ENCODE measurements around the gene TSPAN17. TPM values are rescaled to one million over a fixed set of nuclear protein-coding genes. Genes with fewer than 3 reads are reported as not detected.

The TSPAN17 gene
- total and polyA plus RNA-seq, 10 of the 15 experiments (the other 5 are each of a cell fraction or from before 2014, with no cell fraction given), result 0.24 to 17.1 (median 10.4) TPM

GRCh38 chr5:176612855-176613254, 34.4 kb upstream of the TSPAN17 start (continued):
- TF ChIP-seq MYC (IDR thresholded peaks at IDR 0.05; ENCODE audit: insufficient read depth, insufficient read length, insufficient replicate concordance, low read length, severe bottlenecking) (no peak), ZZZ3 (IDR thresholded peaks at IDR 0.05; ENCODE audit: control insufficient read depth, insufficient read length, low read depth) (no peak)

GRCh38 chr5:176614805-176615478, 32.3 kb upstream of the TSPAN17 start:
- no peaks in the 10 kb centered on the region for H3K36me3 ChIP-seq (ENCODE audit: control insufficient read depth in 2 of 2, insufficient read depth in 2 of 2, low read length in 1 of 2)
- no peak overlapping the region for H3K4me3 ChIP-seq
- H3K27ac ChIP-seq (ENCODE audit: control insufficient read depth, insufficient read depth), result no peak overlapping the region
- H3K4me2 ChIP-seq (ENCODE audit: control insufficient read depth, insufficient read depth), result no peak overlapping the region
- DNase-seq (ENCODE audit: low read depth, low spot score) (no peak), ATAC-seq (no peak), FAIRE-seq (no peak)
- BruUV-seq (replicated peaks), result no TSS peak
- peaks cover 0 to 2% of the 10 kb centered on the region in 2 experiments; a peak in 2 of 4 replicates for H3K27me3 ChIP-seq (replicated peaks in 1 of 2; ENCODE audit: control insufficient read depth in 2 of 2, insufficient read depth in 2 of 2, low read length in 1 of 2)
- H2AFZ ChIP-seq (ENCODE audit: control insufficient read depth, low read depth, low read length), result no peak overlapping the region
- ChIA-PET RAD21 (ENCODE audit: unreplicated experiment) (interaction anchor here (0.6 kb wide), 1 partner anchor 11 kb away, joined by 3 read pairs; no protein-coding TSS in a partner anchor), POLR2A (no interaction called here), SMC1A (ENCODE audit: uncharacterized antibody, unreplicated experiment) (interaction anchor here (0.6 kb wide), 1 partner anchor 173 kb away, joined by 4 read pairs; no protein-coding TSS in a partner anchor), CTCF (no interaction called here)
- H3K9ac ChIP-seq (ENCODE audit: control insufficient read depth, insufficient read depth, low read length), result no peak overlapping the region
- intact Hi-C loops (cut with micrococcal nuclease; ENCODE audit: unreplicated experiment) (loop anchor here (5.0 kb wide), 1 partner anchor 43 kb away; no protein-coding TSS in a partner anchor), in situ Hi-C loops (cut with MboI) (no loop called here)
- no peaks in the 10 kb centered on the region for H3K79me2 ChIP-seq (ENCODE audit: control insufficient read depth, insufficient read depth, low read length)
- WGBS (ENCODE audit: insufficient coverage, insufficient replicate concordance, low lambda C conversion rate, missing lambda C conversion rate), result 43% methylated on average over 4 of the region's 8 CpGs
- no peaks in the 10 kb centered on the region for H3K9me3 ChIP-seq (replicated peaks; ENCODE audit: control insufficient read depth, insufficient read depth, low read length)
- H4K20me1 ChIP-seq (ENCODE audit: control insufficient read depth, insufficient read depth), result no peaks in the 10 kb centered on the region
- no peaks in the 10 kb centered on the region for H3K4me1 ChIP-seq (ENCODE audit: control insufficient read depth, insufficient read depth, low read length)
- no peak for TF ChIP-seq GABPA (IDR thresholded peaks at IDR 0.05; ENCODE audit: low read depth)
- TF ChIP-seq HSF1 (IDR thresholded peaks at IDR 0.05; ENCODE audit: low read depth, low read length), result no peak
- no peak for TF ChIP-seq TCF7 (IDR thresholded peaks at IDR 0.05; ENCODE audit: borderline replicate concordance)
- no peak for TF ChIP-seq SUZ12 (IDR thresholded peaks at IDR 0.05; ENCODE audit: unreplicated experiment)
- no peak for TF ChIP-seq CEBPZ (IDR thresholded peaks at IDR 0.05; ENCODE audit: low read depth, low read length)
- TF ChIP-seq NKRF (conservative IDR thresholded peaks at IDR 0.05), result no peak
- no peak for TF ChIP-seq SIN3A (IDR thresholded peaks at IDR 0.05; ENCODE audit: low read depth, low read length)
- no peak for TF ChIP-seq CTCF (IDR thresholded peaks at IDR 0.05 in 2 of 3, conservative IDR thresholded peaks at IDR 0.05 in 1 of 3; ENCODE audit: control insufficient read depth in 2 of 3, extremely low read depth in 1 of 3, insufficient read depth in 1 of 3, low read depth in 3 of 3, low read length in 3 of 3)
